Dedifferentiated amniotic fluid mesenchymal stem cell (primary cell): ENCODE data around the gene PLEKHD1.

Source experiments
- DNase-seq: peaks from one replicate; pipeline ENCODE4 v3.0.0-alpha.2; 2016; ENCODE audit errors: extremely low spot score

Gene PLEKHD1

GRCh38 chr14:69547701-69548348, 63.3 kb downstream of the PLEKHD1 start:
- DNase-seq, result no peak

- DNase-seq, result no peak
Measured at GRCh38 chr14:69548566-69548965, 64.0 kb downstream of the PLEKHD1 start.

- DNase-seq, result no peak
Measured at GRCh38 chr14:69551511-69551910, 67.0 kb downstream of the PLEKHD1 start.

- DNase-seq, result no peak
Measured at GRCh38 chr14:69553252-69553651, 68.7 kb downstream of the PLEKHD1 start.

GRCh38 chr14:69554500-69554899, 70.0 kb downstream of the PLEKHD1 start:
- DNase-seq, result no peak

GRCh38 chr14:69558774-69559173, 74.2 kb downstream of the PLEKHD1 start:
- no peak for DNase-seq

GRCh38 chr14:69559581-69560011, 75.1 kb downstream of the PLEKHD1 start:
- DNase-seq, result no peak

GRCh38 chr14:69560826-69561225, 76.3 kb downstream of the PLEKHD1 start:
- no peak for DNase-seq

- DNase-seq, result no peak
Measured at GRCh38 chr14:69561893-69562292, 77.4 kb downstream of the PLEKHD1 start.

GRCh38 chr14:69567563-69567962, 83.0 kb downstream of the PLEKHD1 start:
- DNase-seq, result no peak

GRCh38 chr14:69569859-69570258, 85.3 kb downstream of the PLEKHD1 start:
- no peak for DNase-seq

- no peak for DNase-seq
Measured at GRCh38 chr14:69570836-69571330, 86.4 kb downstream of the PLEKHD1 start.

GRCh38 chr14:69571449-69572029, 87.0 kb downstream of the PLEKHD1 start:
- DNase-seq, result no peak

- no peak for DNase-seq
Measured at GRCh38 chr14:69572030-69572840, 87.7 kb downstream of the PLEKHD1 start.

GRCh38 chr14:69572841-69573135, 88.3 kb downstream of the PLEKHD1 start:
- no peak for DNase-seq

- no peak for DNase-seq
Measured at GRCh38 chr14:69573205-69573830, 88.8 kb downstream of the PLEKHD1 start.

- no peak for DNase-seq
Measured at GRCh38 chr14:69573831-69574262, 89.3 kb downstream of the PLEKHD1 start.

- no peak for DNase-seq
Measured at GRCh38 chr14:69574263-69574953, 89.9 kb downstream of the PLEKHD1 start, which contains the start of gene CCDC177. TSS of gene CCDC177 (minus strand) at chr14:69574871. CDS start at chr14:69573622, 1,249 bp downstream.

GRCh38 chr14:69574954-69575295, 90.4 kb downstream of the PLEKHD1 start:
- no peak for DNase-seq

- no peak for DNase-seq
Measured at GRCh38 chr14:69579476-69579875, 94.9 kb downstream of the PLEKHD1 start.

GRCh38 chr14:69580009-69580577, 95.6 kb downstream of the PLEKHD1 start:
- DNase-seq, result no peak
